Stimulated activated memory B cell treated with anti-CD40 and anti-IgM and Interleukin-4, amounts not matched to agents 10 μg/mL and 1 μg/mL and 100 μg/mL, for 72 hours (primary cell): ENCODE results near the gene GLT6D1.

Experiments used
- ATAC-seq: fragments of 150-1000 bp; cut with Tn5 transposase; 2 replicates; pipeline ENCODE4 v1.10.0; 2021
- H3K27ac Mint-ChIP-seq: one replicate; pipeline ENCODE4 v1.8.0; 2022; ENCODE audit warnings: mild to moderate bottlenecking, mixed read lengths
- H3K27me3 Mint-ChIP-seq: one replicate; pipeline ENCODE4 v1.8.0; 2022; ENCODE audit warnings: mixed read lengths
- H3K36me3 Mint-ChIP-seq: one replicate; pipeline ENCODE4 v1.8.0; 2022; ENCODE audit warnings: mixed read lengths
- H3K4me1 Mint-ChIP-seq: one replicate; pipeline ENCODE4 v1.8.0; 2022; ENCODE audit warnings: mixed read lengths
- H3K4me3 Mint-ChIP-seq: one replicate; pipeline ENCODE4 v1.8.0; 2022; ENCODE audit warnings: mild to moderate bottlenecking, moderate library complexity, mixed read lengths
- H3K9me3 Mint-ChIP-seq: one replicate; pipeline ENCODE4 v1.8.0; 2022; ENCODE audit warnings: mixed read lengths

GLT6D1 gene

GRCh38 chr9:135608999-135609317 is 30.4 kb downstream of the GLT6D1 start:
- Mint-ChIP-seq H3K4me3 (no peak overlapping the region), H3K4me1 (no peaks in the 10 kb centered on the region), H3K27ac (no peak overlapping the region), H3K36me3 (no peaks in the 10 kb centered on the region), H3K9me3 (peaks cover 12% of the 10 kb centered on the region), H3K27me3 (peaks cover 22% of the 10 kb centered on the region)
- no peak for ATAC-seq

GRCh38 chr9:135608294-135608998 is 30.9 kb downstream of the GLT6D1 start:
- no peak for ATAC-seq
- H3K36me3 Mint-ChIP-seq, result no peaks in the 10 kb centered on the region
- peaks cover 27% of the 10 kb centered on the region for H3K27me3 Mint-ChIP-seq
- no peak overlapping the region for H3K27ac Mint-ChIP-seq
- peaks cover 12% of the 10 kb centered on the region for H3K9me3 Mint-ChIP-seq
- H3K4me1 Mint-ChIP-seq, result no peaks in the 10 kb centered on the region
- H3K4me3 Mint-ChIP-seq, result no peak overlapping the region

- Mint-ChIP-seq H3K4me1 (no peaks in the 10 kb centered on the region), H3K27me3 (peaks cover 35% of the 10 kb centered on the region), H3K36me3 (no peaks in the 10 kb centered on the region), H3K4me3 (no peak overlapping the region), H3K27ac (no peak overlapping the region), H3K9me3 (peaks cover 12% of the 10 kb centered on the region)
- ATAC-seq, result no peak
Measured at GRCh38 chr9:135607401-135608293, 31.7 kb downstream of the GLT6D1 start.

DNA sequence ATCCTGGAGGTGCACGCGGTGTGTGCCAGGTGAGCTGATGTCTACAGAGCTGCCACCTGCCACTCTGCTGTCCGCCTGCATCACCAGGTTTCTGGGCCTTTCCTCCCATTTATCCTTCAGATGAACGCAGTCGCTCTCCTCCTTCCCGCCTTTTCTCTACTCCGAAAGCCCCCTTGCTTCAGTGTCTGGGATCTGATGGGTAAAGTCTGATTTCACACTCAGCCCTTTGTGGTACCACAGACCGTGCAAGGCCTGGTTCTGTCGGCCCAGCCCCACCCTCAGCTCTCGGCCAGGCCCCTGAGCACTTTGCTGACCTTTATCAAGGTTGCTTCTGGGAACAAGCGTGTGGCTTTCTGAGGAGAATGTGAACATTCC is 32.5 kb downstream of the GLT6D1 start:
- Mint-ChIP-seq H3K4me1 (no peaks in the 10 kb centered on the region), H3K27me3 (peaks cover 38% of the 10 kb centered on the region), H3K4me3 (no peak overlapping the region), H3K27ac (no peak overlapping the region), H3K36me3 (no peaks in the 10 kb centered on the region), H3K9me3 (peaks cover 9% of the 10 kb centered on the region)
- no peak for ATAC-seq

DNA sequence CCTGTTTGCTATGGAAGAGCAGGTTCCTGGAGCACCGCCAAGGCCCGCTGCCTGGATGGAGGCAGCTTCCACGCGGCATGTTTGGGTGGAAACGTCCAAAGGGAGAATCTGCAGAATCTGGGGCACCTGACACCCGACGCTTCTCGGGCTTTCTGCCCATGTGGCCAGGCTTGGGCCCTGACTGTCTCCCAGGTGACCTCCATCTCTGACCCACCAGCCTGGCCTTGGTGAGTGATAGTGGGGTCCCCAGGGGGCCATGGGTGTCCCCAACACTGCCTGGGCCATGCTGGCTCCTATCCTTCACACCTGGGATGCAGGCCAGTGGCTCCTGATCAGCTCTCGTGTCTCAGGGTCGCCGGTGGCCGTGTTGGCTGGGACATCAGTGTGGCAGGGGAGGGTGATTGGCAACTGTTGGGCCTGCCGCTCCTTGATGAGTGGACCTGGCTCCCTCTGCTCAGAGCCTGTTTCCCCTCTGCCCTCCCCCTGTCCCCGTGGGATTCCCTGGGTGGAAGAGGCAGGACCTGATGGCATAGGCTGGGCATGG is 34.0 kb downstream of the GLT6D1 start:
- H3K4me1 Mint-ChIP-seq, result no peaks in the 10 kb centered on the region
- H3K36me3 Mint-ChIP-seq, result no peaks in the 10 kb centered on the region
- no peak for ATAC-seq
- H3K27ac Mint-ChIP-seq, result no peak overlapping the region
- peaks cover 6% of the 10 kb centered on the region for H3K9me3 Mint-ChIP-seq
- no peak overlapping the region for H3K4me3 Mint-ChIP-seq
- peaks cover 36% of the 10 kb centered on the region for H3K27me3 Mint-ChIP-seq

DNA sequence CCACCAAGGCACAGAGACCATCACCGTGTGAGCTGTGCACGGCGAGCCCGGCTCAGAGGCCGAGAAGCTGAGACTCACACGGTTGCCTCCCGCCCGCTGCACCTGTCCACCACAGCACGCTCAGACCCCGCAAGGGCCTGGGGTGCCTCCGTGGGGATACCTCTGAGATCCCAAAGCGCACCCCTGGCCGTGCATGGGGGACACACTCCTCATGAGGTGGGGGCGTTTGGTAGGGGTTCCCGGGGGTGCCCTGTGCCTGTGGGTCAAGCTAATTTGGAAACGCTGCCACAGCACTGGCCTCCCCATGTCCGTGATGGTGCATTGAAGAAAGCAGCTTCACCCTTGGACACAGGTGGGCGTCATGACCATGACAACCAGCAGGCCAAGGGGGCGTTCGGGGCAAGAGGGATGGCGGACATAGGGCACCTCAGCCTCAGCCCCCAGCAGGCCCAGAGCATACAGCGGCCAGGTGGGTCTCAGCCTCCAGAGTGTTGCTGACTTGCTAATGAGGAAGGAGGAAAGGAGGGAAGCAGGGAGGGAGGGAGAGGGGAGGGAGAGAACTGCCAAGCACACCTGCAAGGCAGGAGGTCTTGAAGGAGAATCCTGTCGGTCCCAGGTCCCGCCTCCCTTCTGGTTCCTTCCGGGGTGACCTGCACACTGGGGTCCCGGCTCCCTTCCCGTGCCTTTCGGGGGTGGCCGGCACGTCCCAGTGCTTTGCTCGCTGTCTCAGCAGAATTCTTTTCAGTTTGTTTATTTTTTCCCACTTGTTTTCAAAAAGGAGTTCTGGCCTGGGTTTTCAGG is 34.7 kb downstream of the GLT6D1 start:
- H3K4me3 Mint-ChIP-seq, result no peak overlapping the region
- no peaks in the 10 kb centered on the region for H3K9me3 Mint-ChIP-seq
- no peaks in the 10 kb centered on the region for H3K36me3 Mint-ChIP-seq
- H3K27me3 Mint-ChIP-seq, result peaks cover 33% of the 10 kb centered on the region
- H3K27ac Mint-ChIP-seq, result no peak overlapping the region
- ATAC-seq, result no peak
- no peaks in the 10 kb centered on the region for H3K4me1 Mint-ChIP-seq

- Mint-ChIP-seq H3K36me3 (no peaks in the 10 kb centered on the region), H3K4me1 (no peaks in the 10 kb centered on the region), H3K4me3 (no peak overlapping the region), H3K27ac (no peak overlapping the region), H3K27me3 (peaks cover 45% of the 10 kb centered on the region), H3K9me3 (no peaks in the 10 kb centered on the region)
- no peak for ATAC-seq
Measured at GRCh38 chr9:135602789-135603481, 36.4 kb downstream of the GLT6D1 start.

DNA sequence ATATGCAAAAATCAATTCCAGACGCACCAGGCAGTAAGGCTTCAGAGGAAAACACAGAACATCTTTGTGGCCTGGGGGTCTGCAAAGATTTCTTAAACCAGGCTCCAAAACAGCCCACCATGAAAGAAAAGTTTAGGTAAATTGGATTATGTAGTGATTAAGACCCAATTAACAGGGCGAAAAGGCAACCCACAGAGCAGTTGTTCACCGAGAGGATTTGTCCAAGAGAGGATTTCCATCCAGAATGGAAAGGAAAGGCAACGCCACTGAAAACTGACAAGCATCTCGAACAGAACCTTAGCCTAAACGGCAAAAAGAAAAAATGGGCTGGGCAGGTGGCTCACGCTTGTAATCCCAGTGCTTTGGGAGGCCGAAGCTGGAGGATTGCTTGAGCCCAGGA is 37.4 kb downstream of the GLT6D1 start:
- Mint-ChIP-seq H3K27me3 (peaks cover 49% of the 10 kb centered on the region), H3K27ac (no peak overlapping the region), H3K4me1 (no peaks in the 10 kb centered on the region), H3K9me3 (no peaks in the 10 kb centered on the region), H3K4me3 (no peak overlapping the region), H3K36me3 (no peaks in the 10 kb centered on the region)
- ATAC-seq, result no peak

DNA sequence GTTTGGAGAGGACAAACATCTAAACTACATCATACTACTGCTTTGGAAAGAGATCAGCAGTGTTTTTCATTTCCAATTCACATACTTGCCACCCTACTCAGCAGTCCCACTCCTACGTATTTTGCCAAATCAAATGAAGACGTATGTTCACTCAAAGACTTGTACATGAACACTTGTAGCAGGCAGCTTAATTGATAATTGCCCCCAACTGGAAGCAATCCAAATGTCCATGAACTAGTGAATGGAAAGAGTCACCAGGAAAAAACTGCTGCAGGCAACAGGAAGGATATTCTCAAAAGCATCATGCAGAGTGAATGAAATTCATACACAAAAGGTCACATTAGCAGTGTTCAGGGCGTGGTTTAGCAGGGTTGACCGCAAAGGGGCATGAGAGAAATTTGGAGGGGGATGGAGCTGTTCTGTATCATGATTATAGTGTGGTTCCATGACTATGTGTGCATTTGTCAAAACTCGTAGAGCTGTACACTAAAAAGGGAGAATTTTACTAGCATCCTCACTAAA is 39.0 kb downstream of the GLT6D1 start:
- ATAC-seq, result no peak
- Mint-ChIP-seq H3K4me1 (no peaks in the 10 kb centered on the region), H3K9me3 (no peaks in the 10 kb centered on the region), H3K4me3 (no peak overlapping the region), H3K27me3 (peaks cover 59% of the 10 kb centered on the region), H3K27ac (no peak overlapping the region), H3K36me3 (no peaks in the 10 kb centered on the region)

GRCh38 chr9:135596211-135596610 is 43.1 kb downstream of the GLT6D1 start:
- no peak overlapping the region for H3K4me3 Mint-ChIP-seq
- H3K36me3 Mint-ChIP-seq, result no peaks in the 10 kb centered on the region
- no peak overlapping the region for H3K27ac Mint-ChIP-seq
- ATAC-seq, result no peak
- H3K27me3 Mint-ChIP-seq, result peaks cover 45% of the 10 kb centered on the region
- peaks cover 3% of the 10 kb centered on the region for H3K9me3 Mint-ChIP-seq
- H3K4me1 Mint-ChIP-seq, result no peaks in the 10 kb centered on the region

GRCh38 chr9:135592625-135593024 is 46.7 kb downstream of the GLT6D1 start:
- no peak for ATAC-seq
- H3K27me3 Mint-ChIP-seq, result peaks cover 41% of the 10 kb centered on the region
- H3K4me3 Mint-ChIP-seq, result no peak overlapping the region
- H3K36me3 Mint-ChIP-seq, result no peaks in the 10 kb centered on the region
- peaks cover 3% of the 10 kb centered on the region for H3K9me3 Mint-ChIP-seq
- no peak overlapping the region for H3K27ac Mint-ChIP-seq
- H3K4me1 Mint-ChIP-seq, result no peaks in the 10 kb centered on the region

- ATAC-seq, result no peak
- Mint-ChIP-seq H3K9me3 (peaks cover 3% of the 10 kb centered on the region), H3K27ac (no peak overlapping the region), H3K4me3 (no peak overlapping the region), H3K27me3 (peaks cover 40% of the 10 kb centered on the region), H3K36me3 (no peaks in the 10 kb centered on the region), H3K4me1 (no peaks in the 10 kb centered on the region)
Measured at GRCh38 chr9:135592331-135592590, 47.1 kb downstream of the GLT6D1 start.

DNA sequence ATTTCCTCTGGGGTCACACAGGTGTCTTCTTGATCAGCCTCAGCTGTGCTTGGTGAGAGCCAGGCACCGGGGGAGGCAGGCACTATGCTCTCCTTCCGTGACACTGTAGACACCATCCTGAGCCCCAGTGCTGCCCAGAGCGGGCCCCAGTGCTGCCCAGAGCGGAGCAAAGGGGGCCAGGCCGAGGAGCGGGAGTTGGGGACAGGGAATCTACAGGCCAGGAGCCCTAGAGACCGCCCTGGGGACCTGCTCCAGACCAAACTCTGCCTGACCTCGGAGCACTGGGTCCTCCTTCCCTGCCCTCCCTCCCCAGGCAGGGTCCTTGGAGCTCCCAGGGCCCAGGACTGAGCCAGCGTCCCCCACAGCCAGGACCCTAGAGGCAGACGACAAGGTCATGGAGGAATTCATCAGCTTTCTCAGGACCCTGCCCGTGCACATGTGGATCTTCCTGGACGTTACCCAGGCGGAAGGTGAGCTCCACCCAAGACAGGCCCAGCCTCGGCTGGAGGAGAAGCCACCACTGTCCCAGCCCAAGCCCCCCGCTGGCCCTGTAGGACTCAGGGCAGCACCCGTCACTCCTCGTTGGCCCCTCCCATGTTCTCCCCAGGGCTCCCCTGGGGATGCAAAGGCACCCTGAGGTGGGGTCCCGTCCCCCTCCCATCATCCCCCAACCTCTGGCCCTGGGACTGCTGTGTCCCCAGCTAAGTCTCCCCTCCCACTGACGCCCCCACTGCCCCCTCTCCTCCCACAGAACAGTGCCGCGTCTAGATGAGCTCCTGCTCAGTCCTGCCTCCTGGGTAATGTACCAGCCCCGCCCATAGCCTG is 47.6 kb downstream of the GLT6D1 start:
- ATAC-seq, result no peak
- H3K27ac Mint-ChIP-seq, result no peak overlapping the region
- no peaks in the 10 kb centered on the region for H3K4me1 Mint-ChIP-seq
- H3K27me3 Mint-ChIP-seq, result peaks cover 40% of the 10 kb centered on the region
- H3K9me3 Mint-ChIP-seq, result peaks cover 3% of the 10 kb centered on the region
- H3K4me3 Mint-ChIP-seq, result no peak overlapping the region
- H3K36me3 Mint-ChIP-seq, result no peaks in the 10 kb centered on the region

- Mint-ChIP-seq H3K4me1 (no peaks in the 10 kb centered on the region), H3K4me3 (no peak overlapping the region), H3K27me3 (peaks cover 42% of the 10 kb centered on the region), H3K27ac (no peak overlapping the region), H3K36me3 (no peaks in the 10 kb centered on the region), H3K9me3 (peaks cover 3% of the 10 kb centered on the region)
- ATAC-seq, result no peak
Measured at GRCh38 chr9:135590486-135591079, 48.8 kb downstream of the GLT6D1 start.
